ENCODE data around the gene SLCO3A1.

DNA sequence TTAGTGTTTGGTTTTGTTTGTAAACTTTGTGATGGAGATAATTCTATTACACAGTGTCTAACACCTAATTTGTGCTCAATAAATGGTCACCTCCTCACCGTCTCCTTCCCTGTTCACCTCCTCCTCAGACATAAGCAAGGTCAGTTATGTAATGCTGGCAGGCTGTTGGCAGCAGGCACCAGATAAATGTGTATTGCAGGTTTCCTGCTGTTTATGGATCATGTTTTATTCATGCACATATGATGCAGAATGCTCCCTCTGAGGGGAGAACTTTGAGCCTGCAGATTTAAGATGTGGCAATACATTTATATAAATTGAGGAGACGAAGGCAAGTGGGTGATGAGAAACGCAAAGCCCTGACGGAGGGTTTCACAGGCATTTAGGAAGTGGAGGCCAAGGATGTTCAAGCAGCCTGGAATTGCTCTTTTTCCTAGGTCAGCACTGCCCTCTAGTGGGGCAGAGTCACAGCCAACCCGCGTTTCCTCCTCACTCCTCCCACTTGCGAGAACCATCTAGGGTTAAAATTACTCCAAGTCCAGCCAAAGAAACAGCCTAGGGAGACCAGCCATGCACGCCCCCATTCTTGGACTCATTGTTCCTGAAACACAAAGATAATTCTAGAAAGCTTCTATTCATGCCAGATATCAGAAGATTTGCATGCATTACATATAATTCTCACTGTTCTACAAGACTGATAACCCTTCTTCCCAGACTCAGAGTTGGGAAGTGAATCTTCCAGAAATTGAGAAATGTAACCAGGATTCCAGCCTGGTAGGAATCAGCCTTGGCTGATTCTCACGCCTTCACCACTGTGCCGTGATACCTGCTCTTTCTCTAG is 228.7 kb downstream of the SLCO3A1 start:
- no peak for TF ChIP-seq POLR2AphosphoS5 (IDR thresholded peaks at IDR 0.05)
- TF ChIP-seq, protein P1, sequence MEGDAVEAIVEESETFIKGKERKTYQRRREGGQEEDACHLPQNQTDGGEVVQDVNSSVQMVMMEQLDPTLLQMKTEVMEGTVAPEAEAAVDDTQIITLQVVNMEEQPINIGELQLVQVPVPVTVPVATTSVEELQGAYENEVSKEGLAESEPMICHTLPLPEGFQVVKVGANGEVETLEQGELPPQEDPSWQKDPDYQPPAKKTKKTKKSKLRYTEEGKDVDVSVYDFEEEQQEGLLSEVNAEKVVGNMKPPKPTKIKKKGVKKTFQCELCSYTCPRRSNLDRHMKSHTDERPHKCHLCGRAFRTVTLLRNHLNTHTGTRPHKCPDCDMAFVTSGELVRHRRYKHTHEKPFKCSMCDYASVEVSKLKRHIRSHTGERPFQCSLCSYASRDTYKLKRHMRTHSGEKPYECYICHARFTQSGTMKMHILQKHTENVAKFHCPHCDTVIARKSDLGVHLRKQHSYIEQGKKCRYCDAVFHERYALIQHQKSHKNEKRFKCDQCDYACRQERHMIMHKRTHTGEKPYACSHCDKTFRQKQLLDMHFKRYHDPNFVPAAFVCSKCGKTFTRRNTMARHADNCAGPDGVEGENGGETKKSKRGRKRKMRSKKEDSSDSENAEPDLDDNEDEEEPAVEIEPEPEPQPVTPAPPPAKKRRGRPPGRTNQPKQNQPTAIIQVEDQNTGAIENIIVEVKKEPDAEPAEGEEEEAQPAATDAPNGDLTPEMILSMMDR (IDR thresholded peaks at IDR 0.05): peak in 5 of 7 experiments; percentile 30 to 75 (median 63)
- TF ChIP-seq EP300 (IDR thresholded peaks at IDR 0.05): no peak
- TF ChIP-seq POLR2A (IDR thresholded peaks at IDR 0.05): no peak
